Cerebellar cortex (tissue), 1 donor: ENCODE results near the gene TNFAIP6.
A peak's percentile ranks its signal among the peaks of the same experiment; 100 is the strongest.

Experiments used
- DNase-seq: peaks from one replicate; pipeline ENCODE4 v3.0.0-alpha.2; 2015; ENCODE audit warnings: low spot score

The TNFAIP6 gene

GRCh38 chr2:151359768-151360461, 2.5 kb downstream of the TNFAIP6 start:
- no peak for DNase-seq

GRCh38 chr2:151361674-151362370, 4.4 kb downstream of the TNFAIP6 start:
- DNase-seq = no peak

GRCh38 chr2:151363709-151364108, 6.3 kb downstream of the TNFAIP6 start:
- DNase-seq = no peak

- DNase-seq = no peak
Measured at GRCh38 chr2:151367571-151367970, 10.2 kb downstream of the TNFAIP6 start.

DNA sequence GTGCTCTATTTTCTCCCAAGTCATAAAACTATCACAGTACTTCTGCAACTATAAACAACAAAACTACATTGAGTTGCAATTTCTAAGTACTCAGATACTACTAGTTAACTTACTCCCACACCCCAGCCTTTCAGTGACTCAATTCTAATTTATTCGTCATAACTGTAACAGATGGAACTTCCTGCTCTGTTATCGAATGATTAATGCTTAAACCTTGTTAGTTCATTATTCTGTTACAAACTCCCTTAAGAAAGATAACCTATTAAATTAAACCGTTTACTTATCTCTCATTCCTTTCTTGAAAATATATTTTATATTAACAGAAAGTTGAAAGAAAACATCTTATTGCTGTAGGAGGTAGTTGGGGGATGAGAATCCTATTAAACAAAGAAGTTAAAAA, 17.0 kb downstream of the TNFAIP6 start:
- DNase-seq = no peak

DNA sequence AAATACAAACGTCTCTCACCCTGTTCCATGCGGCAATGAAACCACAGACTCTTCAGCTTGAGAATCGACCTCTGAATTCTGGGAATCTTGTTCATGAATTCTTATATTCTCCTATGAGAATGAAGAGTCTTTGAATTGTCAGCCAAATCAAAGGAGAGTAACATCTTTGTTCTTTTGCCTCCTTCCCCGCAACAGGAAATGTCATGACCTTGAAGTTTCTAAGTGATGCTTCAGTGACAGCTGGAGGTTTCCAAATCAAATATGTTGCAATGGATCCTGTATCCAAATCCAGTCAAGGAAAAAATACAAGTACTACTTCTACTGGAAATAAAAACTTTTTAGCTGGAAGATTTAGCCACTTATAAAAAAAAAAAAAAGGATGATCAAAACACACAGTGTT, 21.8 kb downstream of the TNFAIP6 start:
- no peak for DNase-seq

DNA sequence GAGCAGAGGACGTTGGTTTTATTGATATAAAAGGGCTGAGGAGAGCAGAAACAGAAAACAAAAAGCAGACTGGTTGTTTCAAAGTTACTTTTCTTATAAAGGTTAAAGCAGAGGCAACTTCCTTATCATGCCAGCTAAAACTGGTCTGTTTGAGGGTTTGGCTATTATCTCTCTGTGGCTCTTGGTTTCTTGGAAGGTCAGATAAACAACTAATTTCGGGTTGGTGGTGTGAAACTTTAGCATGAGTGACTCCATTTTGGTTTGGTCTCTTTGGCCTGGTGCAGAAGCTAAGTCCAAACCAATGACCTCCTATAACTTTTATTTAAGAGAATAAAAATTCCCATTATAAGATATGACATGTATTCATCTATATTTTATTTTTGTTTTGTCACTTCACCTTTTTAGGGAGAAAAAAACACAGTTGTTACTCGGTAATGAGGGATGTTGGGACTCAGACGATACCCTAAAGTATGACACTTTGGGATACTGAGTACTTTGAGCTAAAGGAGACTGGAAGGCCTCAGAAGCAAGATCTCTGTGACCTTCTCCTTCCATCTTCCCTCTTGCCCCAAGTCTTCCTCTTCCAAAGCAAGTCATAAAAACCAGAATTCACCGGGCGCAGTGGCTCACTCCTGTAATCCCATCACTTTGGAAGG, 23.3 kb downstream of the TNFAIP6 start:
- no peak for DNase-seq

- no peak for DNase-seq
Measured at GRCh38 chr2:151381266-151381665, 23.9 kb downstream of the TNFAIP6 start.

DNA sequence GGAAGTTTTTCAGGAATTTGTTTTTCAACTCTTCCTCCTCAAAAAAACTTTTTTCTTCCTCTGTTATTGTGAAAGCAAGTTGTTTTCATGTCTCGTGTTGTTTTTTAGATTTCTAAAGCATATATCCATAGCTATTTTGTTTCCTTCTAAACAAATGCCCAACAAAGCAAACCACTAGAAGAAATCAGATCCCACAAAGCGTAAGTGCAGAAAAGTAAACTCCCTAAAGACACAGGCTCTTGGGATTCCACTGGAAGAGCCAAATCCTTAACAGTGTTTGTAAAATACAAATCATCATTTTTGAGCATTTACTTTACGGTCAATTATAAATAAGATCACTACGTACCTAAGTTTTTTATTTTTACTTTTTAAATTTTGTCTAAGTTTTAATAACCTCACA, 30.6 kb downstream of the TNFAIP6 start:
- no peak for DNase-seq

GRCh38 chr2:151391436-151391835, 34.0 kb downstream of the TNFAIP6 start:
- no peak for DNase-seq

- DNase-seq = no peak
Measured at GRCh38 chr2:151394509-151394908, 37.1 kb downstream of the TNFAIP6 start.

- no peak for DNase-seq
Measured at GRCh38 chr2:151395509-151396374, 38.4 kb downstream of the TNFAIP6 start.

GRCh38 chr2:151399981-151400380, 42.6 kb downstream of the TNFAIP6 start:
- DNase-seq = no peak

DNA sequence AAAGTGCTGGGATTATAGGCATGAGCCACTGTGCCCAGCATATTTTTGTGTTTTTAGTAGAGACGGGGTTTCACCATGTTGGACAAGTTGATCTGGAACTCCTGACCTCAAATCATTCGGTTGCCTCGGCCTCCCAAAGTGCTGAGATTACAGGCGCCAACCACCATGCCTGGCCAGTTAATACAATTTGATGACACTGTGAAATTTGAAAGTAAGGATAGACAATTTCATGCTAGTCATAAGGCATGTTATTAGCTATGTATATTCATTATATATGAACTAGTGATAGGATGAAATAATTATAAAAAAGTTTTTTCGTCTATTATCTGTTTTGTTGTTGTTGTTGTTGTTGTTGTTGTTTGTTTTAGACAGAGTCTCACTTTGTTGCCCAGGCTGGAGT, 43.8 kb downstream of the TNFAIP6 start:
- DNase-seq = no peak

DNA sequence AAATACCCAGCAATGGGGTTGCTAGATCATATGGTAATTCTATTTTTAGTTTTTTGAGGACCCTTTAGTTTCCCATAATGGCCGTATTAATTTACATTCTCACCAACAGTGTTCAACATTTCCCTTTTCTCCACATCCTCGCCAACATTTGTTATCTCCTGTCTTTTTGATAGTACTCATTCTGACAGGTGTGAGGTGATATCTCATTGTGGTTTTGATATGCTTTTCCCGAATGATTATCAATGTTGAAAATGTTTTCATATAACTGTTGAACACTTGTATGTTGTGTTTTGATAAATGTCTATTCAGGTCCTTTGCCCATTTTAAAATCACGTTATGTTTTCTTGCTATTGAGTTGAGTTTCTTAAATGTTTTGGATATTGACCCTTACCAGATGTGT, 46.5 kb downstream of the TNFAIP6 start:
- DNase-seq = no peak

DNA sequence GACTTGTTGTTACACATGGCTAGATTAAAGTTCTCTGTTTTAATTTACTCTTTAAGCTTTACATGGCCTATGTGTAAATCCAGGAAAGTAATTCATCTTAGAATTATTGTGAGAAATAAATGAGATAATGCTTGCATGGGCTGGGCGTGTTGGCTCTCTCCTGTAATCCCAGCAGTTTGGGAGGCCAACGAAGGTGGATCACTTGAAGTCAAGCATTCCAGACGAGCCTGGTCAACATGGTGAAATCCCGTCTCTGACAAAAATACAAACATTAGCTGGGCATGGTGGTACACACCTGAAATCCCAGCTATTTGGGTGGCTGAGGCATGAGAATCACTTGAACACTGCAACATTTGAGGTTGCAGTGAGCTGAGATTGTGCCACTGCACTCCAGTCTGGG, 48.0 kb downstream of the TNFAIP6 start:
- no peak for DNase-seq

GRCh38 chr2:151407281-151407680, 49.9 kb downstream of the TNFAIP6 start:
- no peak for DNase-seq

DNA sequence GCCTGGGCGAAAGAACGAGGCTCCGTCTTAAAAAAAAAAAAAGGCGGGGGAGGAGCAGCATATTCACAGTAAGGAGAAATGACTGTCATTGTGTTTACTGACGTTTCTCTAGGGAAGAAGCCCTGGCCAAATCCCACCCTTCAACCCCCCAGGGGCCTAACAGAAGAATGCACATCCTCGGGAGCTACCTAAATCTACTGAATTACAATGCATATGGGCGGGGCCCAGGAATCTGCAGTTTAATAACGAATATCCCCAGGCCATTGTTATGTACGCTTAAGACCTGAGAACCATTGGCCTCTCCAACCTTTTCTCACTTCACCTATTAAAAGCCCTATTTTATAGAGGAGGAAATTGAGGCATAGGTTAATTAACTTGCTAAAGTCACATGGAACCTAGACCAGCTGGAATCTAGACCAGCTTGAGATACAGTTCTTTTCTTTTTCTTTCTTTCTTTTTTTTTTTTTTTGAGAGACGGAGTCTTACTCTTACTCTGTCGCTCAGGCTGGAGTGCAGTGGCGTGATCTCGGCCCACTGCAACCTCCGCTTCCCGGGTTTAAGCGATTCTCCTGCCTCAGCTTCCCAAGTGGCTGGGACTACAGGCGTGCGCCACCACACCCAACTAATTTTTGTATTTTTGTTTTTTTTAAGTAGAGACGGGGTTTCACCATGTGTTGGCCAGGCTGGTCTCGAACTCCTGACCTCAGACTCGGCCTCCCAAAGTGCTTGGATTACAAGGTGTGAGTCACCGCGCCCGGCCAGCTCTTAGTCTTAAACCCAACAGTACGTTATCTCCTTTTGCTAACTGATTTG, 51.6 kb downstream of the TNFAIP6 start:
- DNase-seq = no peak

DNA sequence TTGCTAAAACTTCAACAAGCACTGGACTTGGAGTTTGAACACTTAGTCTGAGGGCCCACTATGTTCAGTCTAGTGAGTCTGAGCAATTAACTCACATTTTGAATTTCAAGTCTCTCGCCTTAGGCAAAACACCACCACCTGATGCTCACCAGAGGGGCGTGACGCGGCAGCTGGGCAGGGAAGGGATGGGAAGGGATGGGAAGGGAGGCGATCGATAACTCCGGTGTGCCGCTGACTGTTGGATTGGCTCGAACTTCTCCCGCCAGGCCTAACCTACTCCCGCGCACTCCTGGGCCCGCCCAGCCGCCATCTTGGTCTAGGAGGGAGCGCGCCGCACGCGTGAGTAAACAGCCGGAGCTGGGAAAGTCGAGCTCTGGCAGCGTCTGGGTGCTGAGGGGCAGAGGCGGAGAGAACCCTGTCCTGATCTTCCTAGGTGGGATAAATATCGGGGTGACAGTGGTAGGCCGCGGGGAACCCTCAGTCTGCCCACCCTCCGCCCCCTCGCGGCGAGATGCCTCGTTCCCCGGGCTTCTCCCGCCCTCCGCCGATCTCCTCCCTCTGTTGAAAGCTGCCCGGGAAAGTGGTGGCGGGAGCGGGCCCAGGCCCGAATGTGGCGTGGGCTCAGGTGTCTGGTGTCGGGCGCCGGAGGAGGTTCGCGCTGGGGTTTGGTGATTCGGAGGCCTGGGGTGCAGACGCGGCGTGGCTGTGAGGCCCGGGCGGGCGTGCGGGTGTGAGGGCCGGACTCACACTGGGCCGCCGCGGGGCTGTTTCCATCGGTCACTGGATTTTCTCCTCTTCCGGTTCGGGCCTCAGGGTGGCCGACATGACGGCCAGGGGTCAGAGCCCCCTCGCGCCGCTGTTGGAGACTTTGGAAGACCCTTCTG, 52.5 kb downstream of the TNFAIP6 start, which contains the start of gene RIF1:
Gene RIF1 (plus strand): TSS at position 302 of the 884 bp plus-strand sequence. CDS start 522 bp downstream, at position 824.
- peak; percentile 91 for DNase-seq

DNA sequence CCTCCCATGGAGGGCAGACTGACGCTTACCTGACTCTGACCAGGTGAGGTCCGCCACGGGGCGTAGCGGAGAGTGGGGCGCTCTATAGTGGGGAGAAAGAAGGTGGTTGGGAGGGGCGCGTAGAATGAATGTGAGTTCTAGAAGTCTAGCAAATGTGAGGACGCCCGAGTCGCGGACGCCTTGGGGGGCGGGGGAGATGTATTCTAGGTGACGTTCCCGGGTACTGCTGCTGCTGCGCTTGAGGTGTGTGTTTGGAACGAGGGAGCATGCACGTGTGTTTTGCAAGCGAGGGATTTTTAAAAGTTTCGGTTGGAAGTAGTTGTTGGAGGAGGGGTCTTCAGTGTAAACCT, 53.1 kb downstream of the TNFAIP6 start:
- peak; percentile 28 for DNase-seq
